H1 (cell line): Measurements from ENCODE around the gene FGFR2. TPM values are rescaled to one million over a fixed set of nuclear protein-coding genes. Genes with fewer than 3 reads are reported as not detected.

Source experiments
- CTCF ChIA-PET: fragments of 300-600 bp; sonication (Branson Sonifier 250); formaldehyde crosslinking; loops from one replicate; lab custom pipeline; 2021; ENCODE audit not compliant: partially characterized antibody; lab: Charles Lee
- POLR2A ChIA-PET: fragments of 300-600 bp; sonication (Branson Sonifier 250); formaldehyde crosslinking; loops from one replicate; lab custom pipeline; 2021; ENCODE audit warnings: inconsistent platforms; ENCODE audit not compliant: partially characterized antibody; lab: Charles Lee
- DNase-seq, 2 experiments: peaks; one replicate each; pipeline versions ENCODE4 v3.0.0 to v3.0.0-alpha.2; 2010 to 2022; ENCODE audit warnings: low spot score in 2 of 2, low read depth in 1 of 2, mixed read lengths in 1 of 2
- FAIRE-seq: peaks from 2 replicates; lab custom pipeline; 2011; peaks lifted over from hg19 to GRCh38; lab: Jason Lieb, UNC
- H2AFZ ChIP-seq: 2 replicates; pipeline ENCODE4 v1.8.1; 2012; ENCODE audit warnings: low read length, inconsistent platforms
- H2AK5ac ChIP-seq: 2 replicates; pipeline ENCODE4 v1.6.1; 2013; ENCODE audit warnings: low read depth, low read length
- H2BK120ac ChIP-seq: replicated peaks from 2 replicates; pipeline ENCODE3; 2013; ENCODE audit warnings: low read depth, low read length, inconsistent platforms
- H2BK12ac ChIP-seq: 2 replicates; pipeline ENCODE4 v1.6.1; 2013; ENCODE audit warnings: low read depth, low read length
- H2BK15ac ChIP-seq: 2 replicates; pipeline ENCODE4 v1.6.1; 2013; ENCODE audit warnings: low read length
- H2BK20ac ChIP-seq: 2 replicates; pipeline ENCODE4 v1.6.1; 2013; ENCODE audit warnings: low read length
- H2BK5ac ChIP-seq: 2 replicates; pipeline ENCODE4 v1.6.1; 2013; ENCODE audit warnings: low read depth, low read length
- H3K14ac ChIP-seq: 2 replicates; pipeline ENCODE4 v1.6.1; 2013; ENCODE audit warnings: inconsistent platforms; ENCODE audit not compliant: insufficient read length
- H3K18ac ChIP-seq: 2 replicates; pipeline ENCODE4 v1.6.1; 2013; ENCODE audit warnings: low read length; ENCODE audit errors: extremely low read depth
- H3K23ac ChIP-seq: 2 replicates; pipeline ENCODE4 v1.6.1; 2013; ENCODE audit warnings: inconsistent platforms; ENCODE audit not compliant: insufficient read length
- H3K23me2 ChIP-seq: 2 replicates; pipeline ENCODE4 v1.6.1; 2013; ENCODE audit warnings: low read depth, low read length
- H3K27ac ChIP-seq: 2 replicates; pipeline ENCODE4 v1.6.1; 2011; ENCODE audit warnings: low read depth, low read length, inconsistent platforms
- H3K27me3 ChIP-seq, 4 experiments: replicated peaks in 1 of 4; 1 replicate in 1 of 4; 2 replicates in 3 of 4; pipeline versions ENCODE4 v1.6.1 to v1.8.1; 2011 to 2013; ENCODE audit warnings: low read length in 3 of 4, mild to moderate bottlenecking in 3 of 4, inconsistent platforms in 2 of 4, mixed read lengths in 2 of 4, moderate library complexity in 1 of 4; ENCODE audit not compliant: control insufficient read depth in 3 of 4, insufficient read depth in 3 of 4; ENCODE audit errors: extremely low read depth in 1 of 4
- H3K36me3 ChIP-seq, 4 experiments: 2 replicates each; pipeline versions ENCODE4 v1.6.1 to v1.8.1; 2011 to 2013; ENCODE audit warnings: mild to moderate bottlenecking in 4 of 4, low read length in 3 of 4, moderate library complexity in 2 of 4, control low read depth in 1 of 4, inconsistent platforms in 1 of 4; ENCODE audit not compliant: insufficient read depth in 4 of 4, control insufficient read depth in 2 of 4
- H3K4ac ChIP-seq: replicated peaks from 2 replicates; pipeline ENCODE3; 2013; ENCODE audit warnings: low read length, low read depth, mixed read lengths, inconsistent platforms; ENCODE audit not compliant: insufficient read length
- H3K4me1 ChIP-seq, 4 experiments: replicated peaks in 1 of 4; 1 replicate in 1 of 4; 2 replicates in 3 of 4; pipeline versions ENCODE4 v1.6.1 to v1.8.1; 2011 to 2013; ENCODE audit warnings: low read length in 3 of 4, inconsistent platforms in 2 of 4, mixed read lengths in 1 of 4; ENCODE audit not compliant: insufficient read depth in 4 of 4, control insufficient read depth in 3 of 4
- H3K4me2 ChIP-seq, 2 experiments: 2 replicates each; pipeline versions ENCODE4 v1.6.1 to v1.8.1; 2011 to 2013; ENCODE audit warnings: low read depth in 2 of 2, low read length in 2 of 2, control low read depth in 1 of 2, inconsistent platforms in 1 of 2, mild to moderate bottlenecking in 1 of 2; ENCODE audit not compliant: insufficient read depth in 1 of 2
- H3K4me3 ChIP-seq, 4 experiments: fragments of 200-600, 300-600 bp in 1 of 4; sonication (generic), shearing (Covaris generic), sonication (Bioruptor Twin) in 1 of 4; 2 replicates each; pipeline versions ENCODE4 v1.5.1 to v1.8.1; 2011 to 2016; ENCODE audit warnings: low read length in 4 of 4, low read depth in 3 of 4, control low read depth in 2 of 4, inconsistent platforms in 2 of 4, mild to moderate bottlenecking in 2 of 4, mixed read lengths in 1 of 4, moderate library complexity in 1 of 4; ENCODE audit not compliant: insufficient read depth in 2 of 4; ENCODE audit errors: extremely low read depth in 1 of 4
- H3K56ac ChIP-seq: replicated peaks from 2 replicates; pipeline ENCODE3; 2013; ENCODE audit warnings: low read depth, mild to moderate bottlenecking, mixed read lengths, low read length, inconsistent platforms; ENCODE audit not compliant: insufficient read length
- H3K79me1 ChIP-seq: 2 replicates; pipeline ENCODE4 v1.6.1; 2013; ENCODE audit warnings: low read depth, low read length, control low read depth
- H3K79me2 ChIP-seq, 2 experiments: 2 replicates each; pipeline versions ENCODE4 v1.6.1 to v1.8.1; 2012 to 2013; ENCODE audit warnings: low read length in 2 of 2, mild to moderate bottlenecking in 2 of 2, inconsistent platforms in 1 of 2; ENCODE audit not compliant: insufficient read depth in 2 of 2, control insufficient read depth in 1 of 2
- H3K9ac ChIP-seq, 4 experiments: replicated peaks in 1 of 4; 1 replicate in 1 of 4; 2 replicates in 3 of 4; pipeline versions ENCODE4 v1.6.1 to v1.8.1; 2011 to 2013; ENCODE audit warnings: low read depth in 3 of 4, low read length in 3 of 4, control low read depth in 2 of 4, mild to moderate bottlenecking in 2 of 4, moderate library complexity in 2 of 4, inconsistent platforms in 1 of 4; ENCODE audit errors: extremely low read depth in 1 of 4
- H3K9me3 ChIP-seq, 2 experiments: 2 replicates each; pipeline versions ENCODE4 v1.6.1 to v1.8.1; 2012 to 2013; ENCODE audit warnings: mild to moderate bottlenecking in 2 of 2, moderate library complexity in 2 of 2, control low read depth in 1 of 2, inconsistent platforms in 1 of 2, low read depth in 1 of 2, low read length in 1 of 2, mixed read lengths in 1 of 2; ENCODE audit not compliant: insufficient read depth in 2 of 2
- H4K20me1 ChIP-seq, 2 experiments: replicated peaks in 1 of 2; 2 replicates each; pipeline versions ENCODE3 to v1.8.1; 2011 to 2013; ENCODE audit warnings: inconsistent platforms in 2 of 2, low read length in 2 of 2, mild to moderate bottlenecking in 1 of 2; ENCODE audit not compliant: insufficient read depth in 2 of 2, control insufficient read depth in 1 of 2
- H4K5ac ChIP-seq: 2 replicates; pipeline ENCODE4 v1.6.1; 2013; ENCODE audit warnings: low read length, low read depth, mixed read lengths, inconsistent platforms; ENCODE audit not compliant: insufficient read length
- H4K8ac ChIP-seq: 2 replicates; pipeline ENCODE4 v1.8.0; 2013; ENCODE audit warnings: mild to moderate bottlenecking, moderate library complexity, low read length, inconsistent platforms; ENCODE audit not compliant: insufficient read depth; ENCODE audit errors: extremely low read depth
- H4K91ac ChIP-seq: replicated peaks from 2 replicates; pipeline ENCODE3; 2013; ENCODE audit warnings: low read length, mixed read lengths, inconsistent platforms; ENCODE audit not compliant: insufficient read length
- ATF2 ChIP-seq: IDR thresholded peaks from 2 replicates; pipeline ENCODE4 v1.6.1; 2012; ENCODE audit warnings: low read length, inconsistent platforms
- BACH1 ChIP-seq: IDR thresholded peaks from 2 replicates; pipeline ENCODE4 v1.6.1; 2012; ENCODE audit warnings: low read length, improper control_type of control experiment
- BRCA1 ChIP-seq: IDR thresholded peaks from 2 replicates; pipeline ENCODE4 v1.6.1; 2012; ENCODE audit warnings: low read depth, low read length, improper control_type of control experiment
- GABPA ChIP-seq: IDR thresholded peaks from 2 replicates; pipeline ENCODE4 v1.6.1; 2011; ENCODE audit warnings: mild to moderate bottlenecking, low read length, moderate library complexity, borderline replicate concordance; ENCODE audit not compliant: insufficient read depth
- JUND ChIP-seq: IDR thresholded peaks from 2 replicates; pipeline ENCODE4 v1.6.1; 2011; ENCODE audit warnings: mild to moderate bottlenecking, improper control_type of control experiment, low read length
- KDM5A ChIP-seq: fragments of 200-600 bp; IDR thresholded peaks from 2 replicates; pipeline ENCODE4 v1.7.1; 2012; ENCODE audit warnings: mild to moderate bottlenecking, low read length, inconsistent platforms, mixed read lengths
- NANOG ChIP-seq: IDR thresholded peaks from 2 replicates; pipeline ENCODE4 v1.6.1; 2011; ENCODE audit warnings: low read length, low read depth, mild to moderate bottlenecking, inconsistent platforms; ENCODE audit not compliant: insufficient read depth, poor library complexity, severe bottlenecking
- PHF8 ChIP-seq: fragments of 200-600 bp; sonication (generic); conservative IDR thresholded peaks from 2 replicates; pipeline ENCODE4 v1.7.1; 2012; ENCODE audit warnings: low read depth, mild to moderate bottlenecking, inconsistent platforms, low read length, moderate library complexity
- RAD21 ChIP-seq, 2 experiments: IDR thresholded peaks in 1 of 2; conservative IDR thresholded peaks in 1 of 2; 2 replicates each; pipeline ENCODE4 v1.6.1; 2011; ENCODE audit warnings: low read depth in 2 of 2, low read length in 2 of 2, improper control_type of control experiment in 1 of 2, inconsistent platforms in 1 of 2, mild to moderate bottlenecking in 1 of 2, moderate library complexity in 1 of 2
- SIN3A ChIP-seq, 2 experiments: IDR thresholded peaks in 1 of 2; conservative IDR thresholded peaks in 1 of 2; 2 replicates each; pipeline ENCODE4 v1.6.1; 2011 to 2012; ENCODE audit warnings: low read length in 2 of 2, improper control_type of control experiment in 1 of 2, low read depth in 1 of 2, mild to moderate bottlenecking in 1 of 2
- SP4 ChIP-seq: IDR thresholded peaks from 2 replicates; pipeline ENCODE4 v1.6.1; 2012; ENCODE audit warnings: low read length, inconsistent platforms
- TAF1 ChIP-seq: IDR thresholded peaks from 2 replicates; pipeline ENCODE4 v1.6.1; 2011; ENCODE audit warnings: mild to moderate bottlenecking, low read depth, low read length
- ZNF274 ChIP-seq: IDR thresholded peaks from 2 replicates; pipeline ENCODE4 v1.7.0; 2012; ENCODE audit warnings: low read length, borderline replicate concordance; ENCODE audit errors: extremely low read depth
- WGBS, 2 experiments: shearing (Covaris generic) in 1 of 2; methylation state at CpG; one replicate each; pipeline versions ENCODE4 v1.1.6 to v1.1.7; 2013 to 2015; ENCODE audit warnings: low lambda C conversion rate in 2 of 2, mixed read lengths in 2 of 2, inconsistent platforms in 1 of 2, low coverage in 1 of 2, missing lambda C conversion rate in 1 of 2; ENCODE audit not compliant: insufficient replicate concordance in 2 of 2, insufficient coverage in 1 of 2, insufficient read length in 1 of 2; ENCODE audit errors: extremely low coverage in 1 of 2, missing lambda C conversion rate in 1 of 2; 5-methylcytosine and 5-hydroxymethylcytosine counted together
- polyA plus RNA-seq, 7 experiments: library from polyadenylated mRNA; depleted of rRNA in 3 of 7; stranded (reverse) in 5 of 7; unstranded in 2 of 7; fragments of >200 nt in 5 of 7; fragments of 200-250 nt in 2 of 7; gene quantifications; 1 replicate in 5 of 7; 2 replicates in 1 of 7; 4 replicates in 1 of 7; pipeline versions ENCODE4 v1.2.1 to v1.2.3, GENCODE V29; 2011 to 2013; ENCODE audit warnings: missing spikeins in 2 of 7, mixed read lengths in 2 of 7
- total RNA-seq: library from RNA; stranded (reverse); fragmentation: NEBNext Ultra II Directional; extraction: Animal tissue kit (Norgen Biotek cat#: 25700); gene quantifications from 2 replicates; pipeline ENCODE4 v1.2.1, GENCODE V29; 2021

The FGFR2 gene
- total and polyA plus RNA-seq, 2 of the 8 experiments (the other 6 are each of a cell fraction or from before 2014, with no cell fraction given), result 50.2 to 81.2 TPM

GRCh38 chr10:121436281-121436629 lies 162.0 kb downstream of the FGFR2 start:
- no peak overlapping the region for H2BK12ac ChIP-seq
- no peak overlapping the region for H2BK20ac ChIP-seq
- no peak overlapping the region for H3K27ac ChIP-seq
- 89% methylated on average over 5 of the region's 5 CpGs; no CpG with 5 or more reads in 1 of the 2 experiments for WGBS, 2 experiments
- CTCF ChIA-PET, result no interaction called here
- H4K20me1 ChIP-seq, result no peaks in the 10 kb centered on the region
- H2AFZ ChIP-seq, result peak overlapping the region; percentile 46; the same call in 1 of the 2 replicates
- H3K9ac ChIP-seq, result no peak overlapping the region
- H3K79me2 ChIP-seq, result no peaks in the 10 kb centered on the region
- no peaks in the 10 kb centered on the region for H3K79me1 ChIP-seq
- no peaks in the 10 kb centered on the region for H3K9me3 ChIP-seq
- DNase-seq, result no peak
- no peak overlapping the region for H3K23ac ChIP-seq
- H2BK15ac ChIP-seq, result no peak overlapping the region
- no peaks in the 10 kb centered on the region; a peak in 1 of 7 replicates for H3K27me3 ChIP-seq
- peaks cover 0 to 10% (median 3%) of the 10 kb centered on the region in 4 experiments; a peak in 6 of 7 replicates for H3K4me1 ChIP-seq
- H3K36me3 ChIP-seq, result no peaks in the 10 kb centered on the region
- H4K91ac ChIP-seq, result no peak overlapping the region
- H4K8ac ChIP-seq, result no peak overlapping the region
- H3K4me3 ChIP-seq, result no peak overlapping the region
- H2BK120ac ChIP-seq, result no peak overlapping the region
- no peak overlapping the region for H2AK5ac ChIP-seq
- H3K4me2 ChIP-seq, result no peak overlapping the region
- no peak overlapping the region for H3K56ac ChIP-seq
- no peak overlapping the region for H3K4ac ChIP-seq
- no peaks in the 10 kb centered on the region for H3K23me2 ChIP-seq
- H4K5ac ChIP-seq, result no peak overlapping the region
- FAIRE-seq, result no peak
- no peak overlapping the region for H3K18ac ChIP-seq
- POLR2A ChIA-PET, result no interaction called here
- no peak overlapping the region for H3K14ac ChIP-seq
- H2BK5ac ChIP-seq, result no peak overlapping the region
- TF ChIP-seq SIN3A (conservative IDR thresholded peaks at IDR 0.05 in 1 of 2, IDR thresholded peaks at IDR 0.05 in 1 of 2; ENCODE audit: low read depth in 1 of 2, low read length in 2 of 2) (no peak), PHF8 (no peak), TAF1 (no peak), KDM5A (no peak), RAD21 (IDR thresholded peaks at IDR 0.05 in 1 of 2, conservative IDR thresholded peaks at IDR 0.05 in 1 of 2; ENCODE audit: low read depth in 2 of 2, low read length in 2 of 2) (no peak), ZNF274 (no peak), GABPA (no peak), ATF2 (no peak), BRCA1 (no peak), SP4 (no peak), BACH1 (no peak), JUND (no peak), NANOG (no peak)
